Stimulated activated CD8-positive, alpha-beta memory T cell treated with anti-CD3 and anti-CD28 coated beads, Interleukin-7, amount 100 ng/mL, for 1 hour (primary cell): ENCODE results near the gene NCEH1.

ENCODE experiments used
- DNase-seq, 2 donors: peaks; one replicate each; pipeline ENCODE4 v3.0.0-alpha.2; 2020; ENCODE audit warnings: low read depth in 2 of 2

The NCEH1 gene

GRCh38 chr3:172581757-172582166, 129.1 kb downstream of the NCEH1 start:
- no peak for DNase-seq

GRCh38 chr3:172580680-172581401, 130.0 kb downstream of the NCEH1 start:
- DNase-seq = no peak
